HUDEP-2 (cell line): ENCODE results near the gene ACTMAP.
"Not testable (repeated sequence)": the region's sequence is repeated elsewhere in the genome, so short reads cannot be mapped to it uniquely, and the experiment has no call there.

Experiments
- DNase-seq, 76 experiments: peaks; one replicate each; lab custom pipeline; 2025; ENCODE audit not compliant: unreplicated experiment in 76 of 76; lab: John Stamatoyannopoulos, UW

The ACTMAP gene

DNA sequence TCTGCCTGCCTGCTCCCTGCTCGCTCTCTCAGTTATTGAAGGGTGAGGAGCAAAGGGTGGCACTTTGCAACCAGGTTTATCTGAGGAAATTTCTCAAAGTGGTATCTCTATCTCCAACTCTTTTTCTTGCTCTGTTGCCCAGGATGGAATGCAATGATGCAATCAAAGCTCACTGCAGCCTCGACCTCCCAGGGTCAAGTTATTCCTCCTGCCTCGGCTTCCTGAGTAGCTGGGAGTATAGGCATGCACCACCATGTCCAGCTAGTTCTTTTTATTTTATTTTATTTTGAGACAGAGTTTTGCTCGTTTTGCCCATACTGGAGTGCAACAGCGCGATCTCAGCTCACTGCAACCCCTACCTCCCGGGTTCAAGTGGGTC is 4.9 kb downstream of the ACTMAP start:
- DNase-seq, result no peak

DNA sequence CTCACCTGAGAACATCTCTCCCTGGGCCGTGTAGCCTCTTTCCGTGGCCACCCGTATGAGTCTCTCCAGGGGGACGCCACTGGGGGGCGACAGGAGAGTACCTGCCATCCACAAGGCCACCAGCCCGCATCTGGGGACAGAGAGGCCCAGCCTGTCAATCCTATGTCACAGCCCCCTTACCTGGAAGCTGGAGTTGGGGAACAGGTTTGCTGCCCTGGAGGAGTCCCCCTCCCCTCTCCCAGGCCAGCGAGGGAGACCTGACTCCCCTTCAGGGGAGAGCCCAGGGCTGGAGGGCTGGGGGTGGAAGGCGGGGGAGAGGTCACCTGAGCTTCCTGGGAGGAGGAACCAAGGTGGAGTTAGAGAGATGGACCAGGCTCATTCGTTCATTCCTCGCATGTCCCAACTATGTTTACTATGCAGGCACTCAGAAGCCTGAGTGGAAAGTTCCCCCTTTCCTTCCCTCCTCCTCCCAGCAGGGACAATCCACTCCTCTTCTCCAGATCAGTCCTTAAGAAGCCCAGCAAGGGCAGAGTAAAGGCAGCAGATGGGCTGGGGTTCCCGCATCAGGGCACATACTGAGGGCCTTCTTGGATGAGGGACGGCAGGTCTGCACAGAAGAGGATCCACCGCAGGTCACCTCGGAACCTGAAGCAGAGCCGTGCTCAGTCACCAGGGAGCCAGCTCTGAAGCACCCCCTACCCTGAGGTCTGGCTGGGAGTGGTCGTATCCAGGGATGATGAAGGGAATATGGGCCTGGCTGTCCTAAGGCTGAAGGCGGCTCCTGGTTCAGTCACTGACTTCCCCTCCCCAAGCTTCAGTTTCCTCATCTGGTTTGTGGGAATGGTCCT is 5.5 kb downstream of the ACTMAP start:
- DNase-seq, result peak in 10 of 76 experiments; percentile 8 to 34 (median 18)

DNA sequence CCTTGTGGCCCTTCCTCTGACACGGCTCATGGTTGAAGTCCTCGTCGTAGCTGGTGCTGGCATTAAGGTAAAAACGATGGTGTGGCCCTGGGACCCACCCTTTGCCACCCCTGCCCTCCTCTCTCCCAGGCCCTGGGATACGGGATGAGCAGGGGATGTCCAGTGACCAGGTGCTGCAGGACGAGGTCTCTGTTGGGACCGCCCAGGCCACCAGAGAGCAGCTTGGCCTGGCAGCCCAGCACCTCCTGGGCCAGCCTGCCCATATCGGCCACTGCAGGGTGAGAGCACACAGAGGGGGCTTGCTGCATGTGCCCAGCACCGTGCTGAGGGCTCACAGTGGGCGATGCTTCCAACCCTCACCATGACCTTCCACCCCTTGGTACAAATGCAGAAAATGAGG is 6.4 kb downstream of the ACTMAP start:
- DNase-seq, result no peak

GRCh38 chr19:40742886-40743285 is 7.4 kb downstream of the ACTMAP start:
- DNase-seq, result no peak

- no peak for DNase-seq
Measured at GRCh38 chr19:40742477-40742876, 7.8 kb downstream of the ACTMAP start.

DNA sequence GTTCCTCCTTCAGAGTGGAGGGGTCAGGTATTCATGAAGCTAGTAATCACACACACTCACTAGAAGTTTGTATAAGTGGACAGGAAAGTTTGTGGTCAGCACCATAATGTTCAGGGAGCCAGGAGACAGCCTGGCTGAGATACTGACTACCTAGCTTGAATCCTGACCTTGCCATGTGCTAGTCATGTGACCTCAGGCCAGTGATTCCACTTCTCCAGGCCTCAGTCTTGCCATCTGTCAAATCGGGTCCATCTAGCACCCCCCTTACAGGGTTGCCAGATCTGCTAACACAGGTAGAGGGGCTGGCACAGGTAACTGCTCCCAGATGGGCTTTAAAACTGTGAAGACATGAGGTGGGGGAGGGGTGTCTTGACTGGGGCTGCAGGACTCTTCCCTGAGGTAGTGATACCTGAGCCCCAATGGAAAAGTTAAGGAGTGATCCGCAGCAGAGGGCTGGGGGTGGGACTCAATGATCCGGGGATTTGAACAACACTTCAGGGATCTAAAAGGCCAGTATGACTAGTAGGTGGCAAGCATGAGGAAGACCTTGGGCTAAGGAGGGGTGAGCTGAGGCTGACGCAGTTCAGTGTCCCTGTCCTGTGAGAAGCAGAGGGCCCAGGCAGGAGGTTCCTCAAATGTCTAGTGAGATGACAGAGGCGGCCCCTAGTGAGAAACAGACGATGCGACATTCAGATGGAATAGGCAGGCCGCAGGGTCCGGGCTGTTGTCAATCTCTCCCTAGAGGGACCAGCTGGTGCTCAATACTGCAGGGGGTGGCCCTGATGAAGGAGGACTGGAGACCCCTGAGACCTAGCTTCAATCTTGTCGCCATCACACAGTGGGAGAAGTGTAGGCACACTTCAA is 8.5 kb downstream of the ACTMAP start:
- DNase-seq, result no peak

- DNase-seq, result no peak
Measured at GRCh38 chr19:40740747-40741146, 9.5 kb downstream of the ACTMAP start.

GRCh38 chr19:40739871-40740703 is 10.2 kb downstream of the ACTMAP start:
- no peak for DNase-seq

- DNase-seq, result no peak
Measured at GRCh38 chr19:40739030-40739839, 11.0 kb downstream of the ACTMAP start.

DNA sequence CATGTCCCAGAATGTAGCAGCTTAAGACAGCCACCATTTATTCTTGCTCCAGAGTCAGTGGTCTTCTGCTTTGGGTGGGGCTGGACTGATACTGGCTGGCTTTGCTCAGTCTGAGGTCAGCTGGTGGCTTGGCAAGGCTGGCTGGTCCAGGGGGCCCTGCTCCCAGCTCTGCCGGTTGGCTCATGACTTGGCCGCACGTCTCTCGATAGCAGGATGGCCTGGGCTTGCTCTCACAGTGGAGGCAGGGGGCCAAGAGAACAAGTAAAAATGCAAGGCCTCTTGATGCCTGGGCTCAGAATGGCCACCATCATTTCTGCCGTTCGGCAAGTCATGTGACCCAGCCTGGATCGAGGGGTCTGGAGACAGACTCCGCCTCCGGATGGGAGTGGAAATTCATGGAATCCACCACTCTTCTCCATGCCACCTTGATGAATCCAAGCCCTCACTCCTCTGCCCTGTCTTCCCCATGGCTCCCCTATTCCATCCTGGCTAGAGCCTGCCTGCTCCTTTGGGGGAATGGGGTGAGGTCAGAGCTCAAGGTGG is 13.1 kb downstream of the ACTMAP start:
- no peak for DNase-seq

GRCh38 chr19:40736661-40737060 is 13.6 kb downstream of the ACTMAP start:
- DNase-seq, result no peak

GRCh38 chr19:40735013-40735771 is 15.1 kb downstream of the ACTMAP start:
- DNase-seq, result no peak

DNA sequence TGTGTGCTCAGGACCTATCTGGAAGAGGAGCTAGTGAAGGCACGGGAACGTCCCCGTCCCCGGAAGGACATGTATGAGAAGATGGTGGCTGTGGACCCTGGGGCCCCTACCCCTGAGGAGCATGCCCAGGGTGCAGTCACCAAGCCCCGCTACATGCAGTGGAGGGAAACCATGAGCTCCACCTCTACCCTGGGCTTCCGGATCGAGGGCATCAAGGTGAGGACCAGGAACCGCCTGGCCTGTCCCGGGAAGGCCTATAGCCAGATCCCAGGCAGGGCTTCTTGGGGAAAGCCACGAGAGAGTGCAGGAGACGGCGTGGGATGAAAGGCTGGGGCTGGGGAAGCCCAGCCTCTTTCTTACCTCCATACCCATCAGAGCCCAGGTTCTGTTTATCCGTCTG is 17.1 kb downstream of the ACTMAP start:
- DNase-seq, result no peak

DNA sequence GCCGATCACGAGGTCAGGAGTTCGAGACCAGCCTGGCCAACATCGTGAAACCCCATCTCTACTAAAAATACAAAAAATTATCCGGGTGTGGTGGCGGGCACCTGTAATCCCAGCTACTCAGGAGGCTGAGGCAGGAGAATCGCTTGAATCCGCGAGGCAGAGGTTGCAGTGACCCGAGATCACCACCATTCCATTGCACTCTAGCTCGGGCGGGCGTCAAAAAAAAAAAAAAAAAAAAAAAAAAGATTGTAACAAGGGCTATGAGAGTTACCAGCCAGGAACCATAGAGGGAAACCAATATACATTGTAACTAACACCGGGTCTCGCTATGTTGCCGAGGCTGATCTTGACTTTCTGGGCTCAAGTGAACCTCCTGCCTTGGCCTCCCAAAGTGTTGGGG is 18.0 kb downstream of the ACTMAP start:
- not testable (repeated sequence) for DNase-seq

DNA sequence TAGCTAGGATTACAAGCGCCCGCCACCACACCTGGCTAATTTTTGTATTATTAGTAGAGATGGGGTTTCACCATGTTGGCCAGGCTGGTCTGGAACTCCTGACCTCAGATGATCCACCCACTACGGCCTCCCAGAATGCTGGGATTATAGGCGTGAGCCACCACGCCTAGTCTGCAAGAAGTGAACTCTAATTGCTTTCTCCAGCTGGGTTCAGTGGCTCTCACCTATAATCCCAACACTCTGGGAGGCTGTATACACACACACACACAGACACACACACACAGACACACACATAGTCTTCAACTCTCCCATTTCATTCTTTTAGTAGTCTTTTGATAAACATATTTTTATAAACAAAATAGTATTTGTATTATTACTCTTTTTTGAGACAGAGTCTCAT is 20.2 kb downstream of the ACTMAP start:
- not testable (repeated sequence) for DNase-seq

DNA sequence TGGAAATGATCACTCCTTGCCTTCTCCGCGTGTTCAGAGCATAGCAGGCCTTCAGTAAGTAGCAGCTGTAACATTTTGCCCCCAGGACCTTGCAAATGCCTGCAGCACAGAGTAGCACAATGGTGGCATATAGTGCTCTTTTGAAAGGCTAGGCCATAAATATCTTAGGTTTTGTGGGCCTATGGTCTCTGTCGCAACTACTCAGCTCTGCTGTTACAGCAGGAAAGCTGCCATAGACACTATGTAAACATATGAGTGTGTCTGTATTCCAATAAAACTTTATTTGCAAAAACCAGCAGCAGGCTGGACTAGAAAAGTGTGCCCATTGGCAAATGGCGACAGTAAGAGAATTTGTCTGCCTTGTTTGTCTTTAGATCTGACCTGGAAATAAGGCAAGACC is 24.0 kb downstream of the ACTMAP start:
- DNase-seq, result no peak

DNA sequence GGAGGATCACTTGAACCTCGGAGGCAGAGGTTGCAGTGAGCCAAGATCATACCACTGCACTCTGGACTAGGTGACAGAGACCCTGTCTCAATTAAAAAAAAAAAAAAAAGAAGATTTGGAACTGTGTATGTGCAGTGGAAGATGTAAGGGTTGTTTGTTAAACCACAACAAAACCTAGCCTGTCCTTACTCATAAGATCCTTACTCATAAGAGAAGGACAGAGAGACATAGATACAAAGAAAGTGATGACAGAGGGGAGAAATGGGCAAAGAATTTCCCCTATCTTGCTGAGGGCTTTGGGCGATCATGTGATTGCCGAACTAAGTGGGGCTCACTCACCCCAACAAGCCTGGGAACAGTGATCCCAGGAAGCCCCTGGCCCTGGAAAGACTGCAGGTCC is 25.4 kb downstream of the ACTMAP start:
- DNase-seq, result no peak

DNA sequence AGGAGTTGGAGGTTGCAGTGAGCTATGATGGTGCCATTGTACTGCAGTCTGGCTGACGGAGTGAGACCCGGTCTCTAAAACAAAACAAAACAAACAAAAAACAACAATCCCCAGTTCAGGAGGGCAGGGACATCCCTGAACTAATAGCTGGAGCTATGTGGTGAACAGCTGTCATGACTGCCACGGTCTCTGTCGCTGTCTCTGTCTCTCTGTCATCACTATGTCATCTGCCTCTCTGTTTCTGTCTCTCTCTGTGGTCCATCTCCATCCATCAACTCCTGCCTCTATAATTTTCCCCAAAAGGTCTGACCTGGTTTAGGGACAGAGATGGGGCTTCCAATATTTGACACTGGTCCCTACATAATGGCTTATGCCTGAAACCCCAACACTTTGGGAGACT is 26.0 kb downstream of the ACTMAP start:
- no peak for DNase-seq

GRCh38 chr19:40723661-40724254 is 26.5 kb downstream of the ACTMAP start:
- DNase-seq, result no peak
